Measurements from ENCODE around the gene PARP8.

Gene PARP8

GRCh38 chr5:50794812-50795211, 128.4 kb downstream of the PARP8 start:
- TF ChIP-seq CTCF (IDR thresholded peaks at IDR 0.05; ENCODE audit: low read length) (no peak), EZH2 (IDR thresholded peaks at IDR 0.05; ENCODE audit: borderline replicate concordance, low read length) (no peak)

GRCh38 chr5:50798002-50798401, 131.6 kb downstream of the PARP8 start:
- H3K9me3 ChIP-seq (ENCODE audit: low read length): peaks cover 7% of the 10 kb centered on the region; the same call in 1 of the 2 replicates
- no peaks in the 10 kb centered on the region for H3K9me2 ChIP-seq (ENCODE audit: low read depth, low read length)
- no peak overlapping the region for H2AFZ ChIP-seq (ENCODE audit: low read length)
- H3K36me3 ChIP-seq (ENCODE audit: insufficient read depth, low read length): peaks cover 60% of the 10 kb centered on the region
- H3K4me3 ChIP-seq (ENCODE audit: low read depth, low read length, poor library complexity, severe bottlenecking): no peak overlapping the region
- no peak overlapping the region for H3K27ac ChIP-seq (ENCODE audit: low read depth, low read length, poor library complexity, severe bottlenecking)
- no peaks in the 10 kb centered on the region for H4K20me1 ChIP-seq (ENCODE audit: insufficient read depth, low read length)
- H3K9ac ChIP-seq (ENCODE audit: low read length): no peak overlapping the region
- TF ChIP-seq CTCF (IDR thresholded peaks at IDR 0.05; ENCODE audit: low read length) (no peak), EZH2 (IDR thresholded peaks at IDR 0.05; ENCODE audit: borderline replicate concordance, low read length) (no peak)
- no peak overlapping the region for H3K4me2 ChIP-seq (ENCODE audit: low read length)
- no peaks in the 10 kb centered on the region for H3F3A ChIP-seq (ENCODE audit: insufficient read depth, low read length)
- no peaks in the 10 kb centered on the region for H3K27me3 ChIP-seq (ENCODE audit: insufficient read depth, low read length)
- H3K4me1 ChIP-seq (ENCODE audit: insufficient read depth, low read length, severe bottlenecking): no peaks in the 10 kb centered on the region
- H3K79me2 ChIP-seq (ENCODE audit: insufficient read depth, low read length): no peaks in the 10 kb centered on the region

More at GRCh38 chr5:50794812-50795211, 128.4 kb downstream of the PARP8 start:
- Histone ChIP-seq H3K27ac (ENCODE audit: low read depth, low read length, poor library complexity, severe bottlenecking) (no peak overlapping the region), H3K36me3 (ENCODE audit: insufficient read depth, low read length) (peaks cover 73% of the 10 kb centered on the region), H3K4me2 (ENCODE audit: low read length) (no peak overlapping the region), H3K4me3 (ENCODE audit: low read depth, low read length, poor library complexity, severe bottlenecking) (no peak overlapping the region), H3F3A (ENCODE audit: insufficient read depth, low read length) (no peaks in the 10 kb centered on the region), H4K20me1 (ENCODE audit: insufficient read depth, low read length) (no peaks in the 10 kb centered on the region), H2AFZ (ENCODE audit: low read length) (no peak overlapping the region), H3K9me2 (ENCODE audit: low read depth, low read length) (no peaks in the 10 kb centered on the region), H3K4me1 (ENCODE audit: insufficient read depth, low read length, severe bottlenecking) (no peaks in the 10 kb centered on the region), H3K27me3 (ENCODE audit: insufficient read depth, low read length) (no peaks in the 10 kb centered on the region), H3K79me2 (ENCODE audit: insufficient read depth, low read length) (no peaks in the 10 kb centered on the region), H3K9me3 (ENCODE audit: low read length) (no peaks in the 10 kb centered on the region), H3K9ac (ENCODE audit: low read length) (no peak overlapping the region)

- no peak for TF ChIP-seq EZH2 (IDR thresholded peaks at IDR 0.05; ENCODE audit: borderline replicate concordance, low read length)
- no peaks in the 10 kb centered on the region for H3K9me2 ChIP-seq (ENCODE audit: low read depth, low read length)
- H3K9ac ChIP-seq (ENCODE audit: low read length): no peak overlapping the region
- no peak overlapping the region for H2AFZ ChIP-seq (ENCODE audit: low read length)
- no peak overlapping the region for H3K27ac ChIP-seq (ENCODE audit: low read depth, low read length, poor library complexity, severe bottlenecking)
- no peaks in the 10 kb centered on the region for H3K4me1 ChIP-seq (ENCODE audit: insufficient read depth, low read length, severe bottlenecking)
- peaks cover 63% of the 10 kb centered on the region for H3K36me3 ChIP-seq (ENCODE audit: insufficient read depth, low read length)
- H3F3A ChIP-seq (ENCODE audit: insufficient read depth, low read length): no peaks in the 10 kb centered on the region
- no peaks in the 10 kb centered on the region for H3K79me2 ChIP-seq (ENCODE audit: insufficient read depth, low read length)
- no peak overlapping the region for H3K4me3 ChIP-seq (ENCODE audit: low read depth, low read length, poor library complexity, severe bottlenecking)
- no peaks in the 10 kb centered on the region for H4K20me1 ChIP-seq (ENCODE audit: insufficient read depth, low read length)
- no peak overlapping the region for H3K4me2 ChIP-seq (ENCODE audit: low read length)
- no peaks in the 10 kb centered on the region for H3K27me3 ChIP-seq (ENCODE audit: insufficient read depth, low read length)
- H3K9me3 ChIP-seq (ENCODE audit: low read length): peaks cover 9% of the 10 kb centered on the region; the same call in 1 of the 2 replicates
Measured at GRCh38 chr5:50799596-50799995, 133.2 kb downstream of the PARP8 start.

GRCh38 chr5:50800410-50800809, 134.0 kb downstream of the PARP8 start:
- H3K4me1 ChIP-seq (ENCODE audit: insufficient read depth, low read length, severe bottlenecking): no peaks in the 10 kb centered on the region
- no peaks in the 10 kb centered on the region for H3F3A ChIP-seq (ENCODE audit: insufficient read depth, low read length)
- no peak overlapping the region for H3K27ac ChIP-seq (ENCODE audit: low read depth, low read length, poor library complexity, severe bottlenecking)
- peaks cover 63% of the 10 kb centered on the region for H3K36me3 ChIP-seq (ENCODE audit: insufficient read depth, low read length)
- H3K4me3 ChIP-seq (ENCODE audit: low read depth, low read length, poor library complexity, severe bottlenecking): no peak overlapping the region
- H3K9me2 ChIP-seq (ENCODE audit: low read depth, low read length): no peaks in the 10 kb centered on the region
- H2AFZ ChIP-seq (ENCODE audit: low read length): no peak overlapping the region
- no peaks in the 10 kb centered on the region for H3K79me2 ChIP-seq (ENCODE audit: insufficient read depth, low read length)
- H3K4me2 ChIP-seq (ENCODE audit: low read length): no peak overlapping the region
- H3K9ac ChIP-seq (ENCODE audit: low read length): no peak overlapping the region
- no peaks in the 10 kb centered on the region for H4K20me1 ChIP-seq (ENCODE audit: insufficient read depth, low read length)
- H3K9me3 ChIP-seq (ENCODE audit: low read length): peaks cover 9% of the 10 kb centered on the region; the same call in 1 of the 2 replicates
- no peak for TF ChIP-seq CTCF (IDR thresholded peaks at IDR 0.05; ENCODE audit: low read length)
- TF ChIP-seq EZH2 (IDR thresholded peaks at IDR 0.05; ENCODE audit: borderline replicate concordance, low read length): no peak
- H3K27me3 ChIP-seq (ENCODE audit: insufficient read depth, low read length): no peaks in the 10 kb centered on the region
